GM11168 (cell line): Measurements from ENCODE around the gene NOTUM.
"Not testable (repeated sequence)": the region's sequence is repeated elsewhere in the genome, so short reads cannot be mapped to it uniquely, and the experiment has no call there.

ENCODE experiments used
- in situ Hi-C: fragments of 300-500 bp; cut with MboI; formaldehyde crosslinking; loops from one replicate; pipeline ENCODE4 v1.12.0; 2022; ENCODE audit warnings: low sequenced_read_pairs; ENCODE audit not compliant: unreplicated experiment

NOTUM gene

GRCh38 chr17:81959362-81960129 lies 1.4 kb downstream of the NOTUM start:
- in situ Hi-C loops, result no loop called here

DNA sequence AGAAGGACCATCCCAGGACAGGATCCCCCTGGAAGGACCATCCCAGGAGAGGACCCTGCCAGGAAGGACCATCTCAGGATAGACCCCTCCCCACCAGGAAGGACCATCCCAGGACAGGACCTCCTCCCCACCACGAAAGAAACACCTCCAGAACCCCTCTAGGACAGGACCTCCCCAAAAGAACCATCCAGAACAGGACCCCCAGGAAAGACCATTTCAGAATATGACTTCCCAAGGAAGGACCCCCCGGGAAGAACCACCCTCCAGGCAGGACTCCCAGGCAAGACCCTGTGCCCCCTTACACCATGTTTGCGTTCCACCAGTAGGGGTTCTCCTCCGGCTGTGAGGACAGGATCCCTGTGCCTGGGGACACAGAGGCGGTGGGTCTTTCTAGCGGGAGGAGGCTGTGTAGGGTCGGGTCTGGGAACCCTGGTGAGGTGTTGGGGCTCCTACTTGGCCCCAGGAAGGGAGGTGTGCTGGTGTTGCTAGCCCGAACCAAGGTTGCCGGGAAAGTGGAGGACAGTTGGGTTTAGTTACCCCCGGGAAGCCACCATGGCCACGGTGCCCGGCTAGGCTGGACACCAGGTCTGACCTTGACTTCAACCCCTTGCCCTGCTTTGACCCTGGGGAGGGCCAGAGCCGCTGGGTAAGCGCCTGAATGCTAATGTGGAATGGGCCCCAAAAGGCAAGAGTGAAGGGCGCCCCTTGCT lies 2.2 kb downstream of the NOTUM start:
- in situ Hi-C loops, result no loop called here

DNA sequence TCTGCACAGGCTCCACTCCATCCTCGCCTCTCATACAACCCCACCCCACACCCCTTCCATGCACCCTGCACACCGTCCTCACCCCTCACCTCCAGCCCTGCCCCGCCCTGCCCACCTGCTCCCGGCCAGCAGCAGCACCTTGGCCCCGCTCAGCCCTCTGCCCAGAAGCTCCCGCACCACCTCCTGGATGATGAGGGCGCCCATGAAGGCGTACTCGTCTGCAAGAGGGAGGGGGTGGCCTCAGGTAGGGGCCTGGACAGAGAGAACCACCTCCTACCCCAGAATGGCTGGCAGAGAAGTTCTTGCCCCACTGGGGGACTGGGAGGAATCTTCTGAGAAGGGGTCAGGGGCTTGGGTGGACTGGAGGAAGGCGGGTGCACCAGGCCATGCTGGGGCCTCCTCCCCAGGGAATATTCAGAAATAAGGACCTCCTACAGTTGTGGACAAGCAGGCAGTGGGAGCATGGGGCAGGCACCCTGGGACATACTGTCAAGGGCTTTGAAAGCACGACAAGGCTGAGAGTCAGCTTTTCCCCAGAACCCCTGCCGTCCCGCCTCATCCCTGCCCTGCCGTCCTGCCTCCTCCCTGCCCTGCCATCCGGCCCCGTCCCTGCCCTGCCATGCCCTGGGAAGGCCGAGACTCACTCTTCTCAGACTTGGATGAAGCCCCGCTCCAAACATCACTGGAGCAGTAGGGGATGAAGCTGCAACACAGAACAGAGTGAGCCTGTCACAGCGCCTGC lies 3.1 kb downstream of the NOTUM start:
- in situ Hi-C loops, result no loop called here

DNA sequence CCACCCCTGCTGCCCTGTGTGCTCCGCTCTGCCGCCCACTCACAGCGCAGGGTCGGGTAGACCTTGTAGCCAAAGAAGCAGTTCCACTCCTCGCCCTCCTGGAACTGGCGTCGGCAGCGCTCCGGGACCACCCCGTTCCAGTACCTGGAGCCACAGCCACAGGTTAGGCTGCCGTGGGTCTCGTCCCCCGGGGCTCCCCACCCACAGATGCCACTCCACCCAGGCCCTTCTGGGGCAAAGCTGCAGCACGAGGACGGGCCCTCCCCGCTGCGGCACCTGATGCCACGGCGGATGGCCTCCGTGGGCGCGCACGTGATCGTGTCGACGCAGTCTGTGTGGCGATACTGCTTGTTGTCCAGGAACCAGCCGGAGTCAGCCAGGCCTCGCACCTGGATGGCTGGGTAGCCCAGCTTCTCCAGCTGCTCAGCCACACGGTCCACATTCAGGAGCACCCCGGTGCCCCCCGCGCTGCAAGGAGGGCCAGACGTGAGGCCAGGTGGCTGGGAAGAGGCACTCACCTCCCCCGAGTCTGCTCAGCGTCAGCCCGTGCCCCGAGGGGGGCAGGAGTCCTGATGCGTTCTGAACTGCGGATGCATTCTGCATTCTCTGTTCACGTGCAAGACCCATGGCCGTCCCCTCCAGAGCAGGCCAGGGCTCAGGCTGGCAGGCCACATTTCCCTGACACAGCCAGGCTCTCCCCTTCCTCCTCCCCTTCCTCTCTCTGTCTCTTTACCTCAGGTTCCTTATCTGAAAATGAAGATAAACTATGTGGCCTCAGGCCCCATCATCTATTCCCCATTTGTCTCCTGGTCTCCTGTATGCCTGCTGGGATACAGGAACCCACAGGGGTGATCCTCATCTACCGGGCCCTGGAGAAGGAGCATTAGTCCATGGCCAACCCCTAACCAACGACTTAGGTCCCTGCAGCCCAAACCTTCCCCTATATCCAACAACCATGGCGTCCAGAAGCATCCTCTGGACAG lies 4.1 kb downstream of the NOTUM start:
- in situ Hi-C loops, result no loop called here

GRCh38 chr17:81955756-81956544 lies 5.0 kb downstream of the NOTUM start:
- in situ Hi-C loops, result no loop called here

GRCh38 chr17:81955058-81955681 lies 5.8 kb downstream of the NOTUM start:
- in situ Hi-C loops, result no loop called here

DNA sequence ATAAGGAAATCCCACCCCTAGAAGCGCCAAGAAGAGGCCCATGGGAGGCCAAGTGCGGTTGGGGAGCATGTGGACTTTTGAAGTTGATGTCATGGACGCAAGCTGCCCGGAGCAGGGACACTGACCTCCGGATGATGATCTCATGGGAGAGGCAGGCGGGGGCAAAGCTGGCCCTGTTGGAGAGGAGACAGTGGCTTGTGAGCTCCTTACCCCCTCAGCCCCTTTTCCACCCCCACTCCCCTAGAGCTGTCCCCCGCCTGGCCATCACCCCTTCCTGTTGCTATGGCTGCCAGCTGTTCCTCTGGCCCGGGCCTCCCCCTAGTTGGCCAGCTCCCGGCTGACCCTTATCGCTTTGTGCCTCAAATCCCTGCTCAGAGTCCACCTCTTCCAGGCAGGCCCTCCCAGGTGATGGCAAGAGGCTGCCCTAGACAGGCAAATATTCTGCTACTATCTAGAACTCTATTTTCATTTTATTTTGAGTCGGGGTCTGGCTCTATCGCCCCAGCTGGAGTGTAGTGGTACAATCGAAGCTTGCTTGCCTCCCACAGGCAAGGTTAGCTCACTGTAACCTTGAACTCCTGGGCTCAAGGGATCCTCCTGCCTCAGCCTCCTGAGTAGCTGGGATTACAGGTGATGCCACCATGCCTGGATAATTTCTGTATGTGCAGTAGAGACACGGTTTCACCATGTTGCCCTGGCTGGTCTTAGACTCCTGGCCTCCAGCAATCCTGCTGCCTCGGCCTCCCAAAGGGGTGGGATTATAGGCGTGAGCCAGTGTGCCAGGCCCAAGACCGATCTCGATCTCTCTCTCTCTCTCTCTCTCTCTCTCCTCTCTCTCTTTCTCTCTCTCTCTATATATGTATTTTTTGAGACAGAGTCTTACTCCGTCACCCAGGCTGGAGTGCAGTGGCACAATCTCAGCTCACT lies 6.6 kb downstream of the NOTUM start:
- in situ Hi-C loops, result no loop called here

GRCh38 chr17:81953443-81953842 lies 7.5 kb downstream of the NOTUM start:
- in situ Hi-C loops, result not testable (repeated sequence)

DNA sequence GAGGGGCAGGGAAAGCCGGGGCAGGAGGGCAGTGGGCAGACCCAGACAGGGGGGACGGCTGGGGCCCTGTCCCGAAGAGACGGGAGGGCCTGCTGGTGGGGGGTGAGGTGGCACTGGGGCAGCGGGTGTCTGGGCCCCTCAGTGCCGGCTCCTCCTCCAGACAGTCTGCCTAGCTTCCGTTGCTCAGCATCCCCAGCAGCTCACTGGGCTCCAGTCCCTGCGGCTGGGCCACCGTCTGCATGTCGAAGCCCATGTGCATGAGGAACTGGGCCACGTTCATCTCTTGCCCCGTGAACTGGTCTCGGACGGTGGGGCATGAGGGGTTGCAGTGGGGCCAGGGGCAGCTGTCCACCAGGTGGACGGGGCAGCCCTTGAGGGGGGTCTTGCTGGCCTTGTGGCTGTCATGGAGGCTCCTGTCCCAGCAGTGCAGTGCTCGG lies 8.2 kb downstream of the NOTUM start:
- in situ Hi-C loops, result no loop called here

DNA sequence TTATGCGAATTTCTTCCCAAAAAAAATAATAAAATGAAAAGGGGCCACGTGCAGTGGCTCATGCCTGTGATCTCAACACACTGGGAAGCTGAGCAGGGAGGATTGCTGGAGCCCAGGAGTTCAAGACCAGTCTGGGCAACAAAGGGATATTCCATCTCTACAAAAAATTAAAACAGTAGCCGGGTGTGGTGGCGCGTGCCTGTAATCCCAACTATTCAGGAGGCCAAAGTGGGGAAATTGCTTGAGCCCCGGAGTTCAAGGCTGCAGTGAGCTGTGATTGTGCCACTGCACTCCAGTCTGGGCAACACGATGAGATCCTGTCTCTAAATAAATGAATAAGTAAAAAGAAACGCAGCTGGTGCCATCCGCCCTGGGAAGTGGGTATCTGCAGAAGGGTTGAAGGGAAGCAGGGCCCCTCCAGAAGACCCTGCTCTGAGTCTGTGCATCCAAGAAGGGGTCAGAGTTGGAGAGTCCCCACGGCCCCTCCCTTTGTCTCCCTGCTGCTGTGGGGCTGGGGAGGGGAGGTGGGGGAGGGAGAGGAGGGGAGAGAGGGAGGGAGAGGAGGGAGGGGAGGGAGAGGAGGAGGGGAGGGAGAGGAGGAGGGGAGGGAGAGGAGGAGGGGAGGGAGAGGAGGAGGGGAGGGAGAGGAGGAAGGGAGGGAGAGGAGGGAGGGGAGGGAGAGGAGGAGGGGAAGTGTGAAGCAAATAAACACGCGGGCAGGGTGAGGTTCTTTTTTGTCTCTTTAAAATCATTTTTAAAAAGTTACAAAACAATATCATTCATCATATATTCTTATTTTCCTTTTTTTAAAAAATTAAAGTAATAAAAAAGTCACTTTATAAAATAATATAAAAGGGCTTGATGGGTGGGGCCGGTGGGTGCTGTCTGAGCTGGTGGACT lies 9.0 kb downstream of the NOTUM start:
- in situ Hi-C loops, result no loop called here

DNA sequence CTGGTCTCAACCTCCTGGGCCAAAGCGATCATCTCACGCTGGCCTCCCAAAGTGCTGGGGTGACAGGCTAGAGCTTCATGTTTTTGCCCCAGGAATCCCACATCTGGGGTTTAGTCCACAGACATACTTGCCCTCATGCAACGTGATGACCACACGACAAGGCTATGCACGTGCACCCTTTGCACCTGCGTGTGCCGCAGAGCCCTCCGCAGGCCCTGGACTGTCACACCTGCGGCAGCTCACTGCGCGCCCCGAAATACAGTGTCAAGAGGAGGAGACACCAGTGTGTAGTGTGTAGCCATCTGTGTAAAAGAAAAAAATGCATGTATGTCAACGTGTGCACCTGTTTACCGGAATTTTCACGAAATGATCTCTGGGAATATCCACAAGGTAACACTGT lies 10.5 kb downstream of the NOTUM start:
- in situ Hi-C loops, result no loop called here

DNA sequence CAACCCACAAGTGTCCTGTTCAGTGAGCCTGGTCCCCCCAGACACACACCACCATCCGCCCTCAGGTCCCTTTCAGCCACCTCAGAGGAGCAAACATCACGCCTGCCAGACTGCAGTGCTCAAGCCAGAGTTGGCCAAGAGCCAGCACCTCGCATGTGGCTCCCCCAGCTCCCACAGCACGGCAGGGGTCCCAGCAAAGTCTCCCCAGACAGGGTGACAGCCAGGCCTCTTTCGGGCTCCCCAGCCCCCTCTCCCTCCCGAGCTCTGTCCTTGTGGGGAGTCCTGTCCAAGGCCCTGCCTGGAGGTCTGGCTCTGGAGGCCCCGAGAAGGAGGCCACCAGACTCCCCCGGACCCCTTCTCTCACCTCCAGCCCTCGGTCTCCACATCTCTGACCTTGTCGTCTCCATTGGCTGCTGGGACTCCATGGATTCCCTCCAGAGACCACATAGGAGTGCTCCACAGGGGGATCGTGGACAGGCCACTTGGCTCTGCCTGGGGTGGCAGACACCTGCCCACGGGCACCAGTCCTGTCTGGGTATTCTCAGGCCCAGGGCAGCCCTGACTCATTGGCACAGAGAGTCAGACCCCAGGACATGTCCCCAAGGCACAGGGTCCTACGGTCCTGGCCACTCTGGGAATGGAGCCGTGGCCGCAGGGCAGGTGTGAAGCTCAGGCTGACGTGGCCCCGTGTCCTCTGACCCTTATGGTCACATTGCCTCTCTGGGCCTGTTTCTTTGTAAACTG lies 12.2 kb downstream of the NOTUM start:
- in situ Hi-C loops, result no loop called here

GRCh38 chr17:81947189-81947588 lies 13.8 kb downstream of the NOTUM start, which contains the start of gene MYADML2:
TSS of gene MYADML2 (minus strand) at chr17:81947233. CDS start at chr17:81941741, 5,492 bp downstream.
- in situ Hi-C loops, result no loop called here

GRCh38 chr17:81944858-81945257 lies 16.1 kb downstream of the NOTUM start:
- in situ Hi-C loops, result no loop called here

GRCh38 chr17:81942167-81942553 lies 18.8 kb downstream of the NOTUM start:
- in situ Hi-C loops, result no loop called here
